CD4-positive, alpha-beta T cell (primary cell): ENCODE data around the gene KIDINS220. TPM values are rescaled to one million over a fixed set of nuclear protein-coding genes. Genes with fewer than 3 reads are reported as not detected.

Experiments
- ATAC-seq: fragments of 200-7000 bp; cut with Tn5 transposase; one replicate; pipeline ENCODE4 v1.10.0; 2022; ENCODE audit warnings: mild to moderate bottlenecking; ENCODE audit not compliant: poor library complexity
- CTCF ChIA-PET: fragments of 350-600 bp; sonication (Branson Sonifier 250); formaldehyde crosslinking; loops from one replicate; lab custom pipeline; 2021; ENCODE audit warnings: antibody characterized with exemption, inconsistent platforms; lab: Charles Lee
- POLR2A ChIA-PET: fragments of 350-600 bp; sonication (Branson Sonifier 250); formaldehyde crosslinking; loops from one replicate; lab custom pipeline; 2021; ENCODE audit warnings: antibody characterized with exemption, inconsistent platforms; lab: Charles Lee
- DNase-seq, 14 experiments: peaks; one replicate each; pipeline ENCODE4 v3.0.0-alpha.2; 2013 to 2020; ENCODE audit warnings: mixed read lengths in 2 of 14
- H3K27ac ChIP-seq, 2 donors: one replicate each; pipeline versions ENCODE4 v1.5.1 to v1.7.0; 2013; ENCODE audit warnings: low read length in 2 of 2, low read depth in 1 of 2, mild to moderate bottlenecking in 1 of 2
- H3K27me3 ChIP-seq, 2 experiments: 1 replicate in 1 of 2; 2 replicates in 1 of 2; pipeline versions ENCODE4 v1.6.1 to v1.7.0; 2013; ENCODE audit warnings: low read length in 2 of 2, control low read depth in 1 of 2, mild to moderate bottlenecking in 1 of 2, moderate library complexity in 1 of 2; ENCODE audit not compliant: insufficient read depth in 2 of 2, control insufficient read depth in 1 of 2
- H3K36me3 ChIP-seq: one replicate; pipeline ENCODE4 v1.6.1; 2013; ENCODE audit warnings: low read length, control low read depth; ENCODE audit not compliant: insufficient read depth
- H3K4me1 ChIP-seq: one replicate; pipeline ENCODE4 v1.6.1; 2013; ENCODE audit warnings: low read length, control low read depth; ENCODE audit not compliant: insufficient read depth
- H3K4me3 ChIP-seq: one replicate; pipeline ENCODE4 v1.5.1; 2013; ENCODE audit warnings: mild to moderate bottlenecking, low read length, moderate library complexity
- H3K9me3 ChIP-seq, 2 experiments: 1 replicate in 1 of 2; 2 replicates in 1 of 2; pipeline versions ENCODE4 v1.6.1 to v1.7.0; 2013; ENCODE audit warnings: low read length in 2 of 2, mild to moderate bottlenecking in 2 of 2, control low read depth in 1 of 2, moderate library complexity in 1 of 2; ENCODE audit not compliant: control insufficient read depth in 1 of 2, insufficient read depth in 1 of 2
- H3K27ac Mint-ChIP-seq: one replicate; pipeline ENCODE4 v1.8.0; 2020; ENCODE audit warnings: mixed read lengths
- H3K27me3 Mint-ChIP-seq: one replicate; pipeline ENCODE4 v1.8.0; 2021; ENCODE audit warnings: mixed read lengths
- H3K36me3 Mint-ChIP-seq: one replicate; pipeline ENCODE4 v1.8.0; 2021; ENCODE audit warnings: low read depth, mixed read lengths
- H3K4me1 Mint-ChIP-seq: one replicate; pipeline ENCODE4 v1.8.0; 2021; ENCODE audit warnings: low read depth, mixed read lengths
- H3K4me3 Mint-ChIP-seq: one replicate; pipeline ENCODE4 v1.8.0; 2020; ENCODE audit warnings: mild to moderate bottlenecking, mixed read lengths
- H3K9me3 Mint-ChIP-seq: one replicate; pipeline ENCODE4 v1.8.0; 2020; ENCODE audit warnings: mixed read lengths
- CTCF ChIP-seq: fragments of 200-600 bp; IDR thresholded peaks from one replicate; pipeline ENCODE4 v1.8.0; 2022; ENCODE audit warnings: antibody characterized with exemption, mild to moderate bottlenecking
- intact Hi-C, 2 experiments: fragments of 100-400 bp; cut with DNase I in 1 of 2; cut with micrococcal nuclease in 1 of 2; formaldehyde crosslinking; loops; one replicate each; pipeline versions ENCODE4 v1.15.1 to v1.9.0; 2023 to 2025; cut with DNase I, micrococcal nuclease
- total RNA-seq, 174 experiments: library from RNA in 2 of 174; stranded (reverse) in 2 of 174; gene quantifications; one replicate each; pipeline ENCODE4 v1.2.3 and lab custom pipeline; 2021 to 2026

The KIDINS220 gene
- total RNA-seq, 2 experiments from 2014 or later = 29.3 to 31.4 TPM

GRCh38 chr2:8841932-8842331, 4.5 kb upstream of the KIDINS220 start:
- Histone ChIP-seq H3K27me3 (peaks cover 0 to 2% of the 10 kb centered on the region in 2 experiments), H3K4me1 (peaks cover 8% of the 10 kb centered on the region), H3K9me3 (no peaks in the 10 kb centered on the region), H3K4me3 (no peak overlapping the region), H3K36me3 (no peaks in the 10 kb centered on the region), H3K27ac (no peak overlapping the region)
- Mint-ChIP-seq H3K27me3 (peaks cover 21% of the 10 kb centered on the region), H3K9me3 (no peaks in the 10 kb centered on the region), H3K36me3 (peaks cover 4% of the 10 kb centered on the region), H3K4me1 (peaks cover 5% of the 10 kb centered on the region), H3K4me3 (no peak overlapping the region), H3K27ac (no peak overlapping the region)
- no peak for TF ChIP-seq CTCF
- ATAC-seq (no peak), DNase-seq (peak in 1 of 14 experiments; percentile 2)
- intact Hi-C loops = no loop called here
- CTCF ChIA-PET = no interaction called here
- POLR2A ChIA-PET = no interaction called here

GRCh38 chr2:8840475-8841091, 3.2 kb upstream of the KIDINS220 start:
- Histone ChIP-seq H3K4me1 (peaks cover 21% of the 10 kb centered on the region), H3K36me3 (no peaks in the 10 kb centered on the region), H3K9me3 (no peaks in the 10 kb centered on the region), H3K4me3 (no peak overlapping the region), H3K27ac (no peak overlapping the region), H3K27me3 (no peaks in the 10 kb centered on the region)
- ChIA-PET POLR2A (no interaction called here), CTCF (no interaction called here)
- Mint-ChIP-seq H3K27ac (no peak overlapping the region), H3K4me1 (peaks cover 18% of the 10 kb centered on the region), H3K9me3 (no peaks in the 10 kb centered on the region), H3K27me3 (peaks cover 10% of the 10 kb centered on the region), H3K4me3 (peak overlapping the region; percentile 48), H3K36me3 (peaks cover 4% of the 10 kb centered on the region)
- intact Hi-C loops = no loop called here
- no peak for ATAC-seq
- TF ChIP-seq CTCF = no peak
- DNase-seq = no peak

- H3K36me3 Mint-ChIP-seq = peaks cover 4% of the 10 kb centered on the region
- intact Hi-C loops = loop anchor here (5.0 to 10.0 kb wide), 5 partner anchors 157 to 1973 kb away; partner anchors contain the start of genes CPSF3 (in 2 of the 2), ITGB1BP1 (in 2 of the 2), HPCAL1 (in 1 of the 2) and ID2 (in 1 of the 2)
- peaks cover 30% of the 10 kb centered on the region for H3K4me1 Mint-ChIP-seq
- DNase-seq (no peak), ATAC-seq (no peak)
- CTCF ChIA-PET = interaction anchor here (0.6 kb wide), 1 partner anchor 42 kb away, joined by 3 read pairs; no protein-coding TSS in a partner anchor
- no peaks in the 10 kb centered on the region for H3K9me3 Mint-ChIP-seq
- H3K4me1 ChIP-seq = peaks cover 33% of the 10 kb centered on the region
- no peak overlapping the region for H3K27ac ChIP-seq
- no peak overlapping the region for H3K4me3 ChIP-seq
- H3K4me3 Mint-ChIP-seq = peak overlapping the region; percentile 49
- H3K36me3 ChIP-seq = no peaks in the 10 kb centered on the region
- H3K27me3 Mint-ChIP-seq = no peaks in the 10 kb centered on the region
- H3K9me3 ChIP-seq = no peaks in the 10 kb centered on the region
- H3K27me3 ChIP-seq = no peaks in the 10 kb centered on the region
- POLR2A ChIA-PET = interaction anchor here (0.6 kb wide), 1 partner anchor 1861 kb away, joined by 3 read pairs; no protein-coding TSS in a partner anchor
- no peak for TF ChIP-seq CTCF
- no peak overlapping the region for H3K27ac Mint-ChIP-seq
These were observed 2.0 kb upstream of the KIDINS220 start for GRCh38 chr2:8839189-8839965.
